Fibroblast of mammary gland (primary cell): Measurements from ENCODE around the gene PTPN6.

Experiments
- DNase-seq: peaks from one replicate; pipeline ENCODE4 v3.0.0-alpha.2; 2010; ENCODE audit warnings: low read depth
- H3K4me3 ChIP-seq: 2 replicates; pipeline ENCODE4 v1.5.1; 2011; ENCODE audit warnings: low read depth, mild to moderate bottlenecking, low read length, moderate library complexity; ENCODE audit not compliant: control insufficient read depth
- CTCF ChIP-seq: conservative IDR thresholded peaks from 2 replicates; pipeline ENCODE4 v1.5.1; 2011; ENCODE audit warnings: low read depth, low read length, inconsistent platforms; ENCODE audit not compliant: control insufficient read depth, insufficient read depth

PTPN6 gene

DNA sequence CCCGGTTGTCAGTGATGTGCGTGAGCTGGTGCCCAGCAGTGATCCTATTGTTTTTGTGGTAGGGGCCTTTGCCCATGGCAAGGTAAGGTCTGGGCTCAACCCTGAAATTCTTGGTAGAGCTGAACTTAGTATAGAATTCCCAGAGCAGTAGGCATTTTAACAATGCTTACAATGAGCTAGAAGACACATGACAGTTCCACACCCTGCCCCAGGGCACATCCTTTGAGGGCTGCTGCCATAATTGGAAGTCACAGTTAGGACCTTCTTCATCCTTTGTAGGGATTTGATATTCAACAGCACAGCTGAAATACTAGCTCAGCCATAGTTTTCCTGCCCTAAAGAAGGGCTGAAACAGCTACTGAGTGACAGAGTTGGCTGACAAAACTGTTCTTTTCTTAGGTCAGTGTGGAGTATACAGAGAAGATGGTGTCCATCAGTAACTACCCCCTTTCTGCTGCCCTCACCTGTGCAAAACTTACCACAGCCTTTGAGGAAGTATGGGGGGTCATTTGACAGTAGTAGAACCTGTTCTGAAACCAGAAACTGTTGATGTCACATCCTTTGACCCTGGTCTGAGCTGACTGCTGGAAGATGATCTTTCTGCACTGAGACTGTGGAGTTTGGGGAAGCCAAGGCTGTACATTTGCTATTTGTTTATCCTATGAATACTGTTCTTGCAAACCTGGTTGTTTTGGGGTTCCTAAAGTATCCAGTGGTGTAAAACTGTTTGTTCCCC, 24.3 kb downstream of the PTPN6 start:
- H3K4me3 ChIP-seq, result no peak overlapping the region
- no peak for DNase-seq
- TF ChIP-seq CTCF, result no peak

DNA sequence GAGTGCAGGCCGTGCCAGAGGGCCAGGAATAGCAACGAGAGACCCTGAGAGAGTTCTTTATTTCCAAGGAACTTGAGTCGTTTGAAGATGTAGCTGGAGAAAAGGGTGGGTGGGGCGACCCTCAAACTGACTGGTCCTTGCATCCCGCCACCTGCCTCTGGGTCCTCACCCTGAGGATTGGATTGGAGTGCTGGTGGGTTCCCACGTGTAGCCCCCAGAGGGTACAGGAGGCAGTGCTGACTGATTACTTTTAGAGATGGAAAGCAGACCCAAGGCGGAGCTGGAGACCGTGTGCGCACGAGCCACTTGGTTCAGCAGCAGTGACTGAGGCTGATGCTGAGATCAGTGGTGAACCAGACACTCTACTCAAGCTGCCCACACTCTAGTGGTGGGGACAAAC, 26.5 kb downstream of the PTPN6 start:
- no peak for DNase-seq
- TF ChIP-seq CTCF, result no peak
- no peak overlapping the region for H3K4me3 ChIP-seq

GRCh38 chr12:6978188-6978587, 27.0 kb downstream of the PTPN6 start:
- no peak for TF ChIP-seq CTCF
- no peak overlapping the region for H3K4me3 ChIP-seq

DNA sequence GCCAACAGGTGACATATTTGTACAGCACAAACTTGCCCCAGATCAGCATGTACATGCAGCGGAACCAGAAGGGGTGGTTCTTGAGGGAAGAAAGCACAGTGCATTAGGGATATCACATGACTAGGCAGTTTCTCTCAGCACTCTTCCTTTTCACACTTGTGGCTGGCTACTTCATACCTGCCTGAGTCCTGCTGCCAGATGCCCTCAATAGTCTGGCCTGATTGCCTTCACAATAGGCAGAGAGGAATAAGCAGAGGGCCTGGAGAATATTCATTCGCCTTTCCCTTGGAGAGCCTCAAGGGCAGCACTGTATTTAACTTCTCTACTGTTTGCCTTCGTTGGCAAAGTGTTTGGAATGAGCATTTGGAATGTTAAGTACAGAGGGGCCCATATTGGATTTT, 27.5 kb downstream of the PTPN6 start:
- no peak overlapping the region for H3K4me3 ChIP-seq
- no peak for DNase-seq
- no peak for TF ChIP-seq CTCF

More at GRCh38 chr12:6978188-6978587, 27.0 kb downstream of the PTPN6 start:
- DNase-seq, result no peak

GRCh38 chr12:6979021-6979420, 27.9 kb downstream of the PTPN6 start:
- no peak overlapping the region for H3K4me3 ChIP-seq
- no peak for TF ChIP-seq CTCF
- DNase-seq, result no peak

DNA sequence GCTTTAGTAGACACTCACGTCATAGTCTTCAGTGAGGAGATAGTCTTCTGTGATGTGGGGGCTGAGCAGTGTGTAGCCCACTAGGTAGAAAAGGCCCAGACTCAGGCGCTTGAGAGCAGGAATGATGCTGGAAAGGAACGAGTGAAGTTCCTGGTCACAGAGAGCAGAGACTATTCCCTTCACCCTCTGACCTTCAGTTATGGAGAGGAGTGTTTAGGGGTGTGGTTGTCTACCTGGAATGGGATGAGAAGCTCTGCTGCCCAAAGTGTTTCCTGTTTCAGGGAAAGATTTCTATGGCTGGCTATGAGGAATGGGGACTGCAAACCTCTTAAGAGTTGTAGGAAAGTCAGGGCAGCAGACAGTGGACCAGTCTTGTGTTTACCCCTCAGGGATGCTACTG, 28.3 kb downstream of the PTPN6 start:
- H3K4me3 ChIP-seq, result no peak overlapping the region
- no peak for TF ChIP-seq CTCF
- DNase-seq, result no peak

DNA sequence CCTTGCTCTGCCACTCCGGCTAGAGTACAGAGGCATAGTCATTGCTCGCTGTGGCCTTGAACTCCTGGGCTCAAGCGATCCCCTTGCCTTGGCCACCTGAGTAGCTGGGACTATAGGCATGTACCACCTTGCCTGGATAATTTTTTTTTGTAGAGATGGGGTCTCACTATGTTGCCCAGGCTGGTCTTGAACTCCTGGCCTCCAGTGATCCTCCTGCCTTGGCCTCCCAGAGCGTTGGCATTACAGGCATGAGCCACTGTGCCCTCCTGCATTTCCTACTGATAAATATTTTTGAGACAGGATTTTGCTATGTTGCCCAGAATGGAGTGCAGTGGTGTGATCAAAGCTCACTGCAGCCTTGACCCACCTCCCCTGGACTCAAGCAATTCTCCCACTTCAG, 28.9 kb downstream of the PTPN6 start:
- no peak for TF ChIP-seq CTCF
- no peak overlapping the region for H3K4me3 ChIP-seq
- no peak for DNase-seq
